HEK293 (cell line): Measurements from ENCODE around the gene ADAMTS17.

Source experiments
- CTCF ChIA-PET: fragments of 350-600 bp; formaldehyde crosslinking; extraction: SDS; loops from one replicate; lab custom pipeline; 2021; ENCODE audit warnings: antibody characterized with exemption; lab: Yijun Ruan, JAX
- POLR2A ChIA-PET: fragments of 300-600 bp; formaldehyde crosslinking; extraction: SDS; loops from one replicate; lab custom pipeline; 2020; ENCODE audit warnings: antibody characterized with exemption, inconsistent platforms; lab: Yijun Ruan, JAX
- H3K27ac ChIP-seq: fragments of 200-500 bp; sonication (Bioruptor generic); 2 replicates; pipeline ENCODE4 v1.5.1; 2014; ENCODE audit warnings: low read depth, low read length, control low read depth, inconsistent platforms; ENCODE audit errors: extremely low read depth
- H3K36me3 ChIP-seq, 2 experiments: fragments of 200-500 bp in 1 of 2; sonication (Bioruptor generic) in 1 of 2; 1 replicate in 1 of 2; 2 replicates in 1 of 2; pipeline ENCODE4 v1.5.1; 2014 to 2017; ENCODE audit warnings: inconsistent platforms in 2 of 2, low read length in 2 of 2; ENCODE audit not compliant: control insufficient read depth in 2 of 2, insufficient read depth in 1 of 2
- H3K4me1 ChIP-seq: fragments of 200-500 bp; sonication (Bioruptor generic); 2 replicates; pipeline ENCODE4 v1.5.1; 2014; ENCODE audit warnings: mild to moderate bottlenecking, low read length, inconsistent platforms; ENCODE audit not compliant: control insufficient read depth, insufficient read depth
- H3K4me3 ChIP-seq: 2 replicates; pipeline ENCODE4 v1.5.1; 2011; ENCODE audit warnings: low read depth, mild to moderate bottlenecking, control low read depth, low read length, moderate library complexity
- H3K9me3 ChIP-seq: fragments of 200-500 bp; sonication (Bioruptor generic); 2 replicates; pipeline ENCODE4 v1.5.1; 2014; ENCODE audit warnings: low read depth, low read length, inconsistent platforms; ENCODE audit not compliant: control insufficient read depth, insufficient read depth
- AEBP2 ChIP-seq: fragments of 450-650 bp; formaldehyde crosslinking; IDR thresholded peaks from 2 replicates; pipeline ENCODE4 v1.5.1; 2016; ENCODE audit warnings: missing biosample characterization, missing genetic modification characterization, borderline replicate concordance
- BCL11B ChIP-seq: fragments of 450-650 bp; formaldehyde crosslinking; IDR thresholded peaks from 2 replicates; pipeline ENCODE4 v1.5.1; 2016; ENCODE audit warnings: low read depth, missing biosample characterization, missing genetic modification characterization
- GLI2 ChIP-seq: fragments of 450-650 bp; formaldehyde crosslinking; IDR thresholded peaks from 2 replicates; pipeline ENCODE4; 2017; ENCODE audit warnings: missing biosample characterization, missing genetic modification characterization, low read depth, borderline replicate concordance
- IKZF3 ChIP-seq: fragments of 450-650 bp; IDR thresholded peaks from 2 replicates; pipeline ENCODE4 v1.5.0; 2018; ENCODE audit warnings: missing biosample characterization, mild to moderate bottlenecking, missing genetic modification characterization, moderate library complexity
- KLF17 ChIP-seq: fragments of 450-650 bp; formaldehyde crosslinking; IDR thresholded peaks from 2 replicates; pipeline ENCODE4 v1.5.1; 2016; ENCODE audit warnings: missing biosample characterization, missing genetic modification characterization
- PRDM6 ChIP-seq: fragments of 450-650 bp; formaldehyde crosslinking; IDR thresholded peaks from 2 replicates; pipeline ENCODE4 v1.5.1; 2017; ENCODE audit warnings: missing biosample characterization, missing genetic modification characterization
- SCRT2 ChIP-seq: fragments of 450-650 bp; formaldehyde crosslinking; IDR thresholded peaks from 2 replicates; pipeline ENCODE4 v1.5.1; 2016; ENCODE audit warnings: missing biosample characterization, missing genetic modification characterization
- YY2 ChIP-seq: fragments of 450-650 bp; formaldehyde crosslinking; IDR thresholded peaks from 2 replicates; pipeline ENCODE4 v1.5.1; 2016; ENCODE audit warnings: missing biosample characterization, missing genetic modification characterization
- ZBTB17 ChIP-seq: fragments of 450-650 bp; formaldehyde crosslinking; IDR thresholded peaks from 2 replicates; pipeline ENCODE4 v1.5.1; 2016; ENCODE audit warnings: missing biosample characterization, missing genetic modification characterization
- ZBTB20 ChIP-seq: fragments of 450-650 bp; formaldehyde crosslinking; IDR thresholded peaks from 2 replicates; pipeline ENCODE4 v1.5.1; 2016; ENCODE audit warnings: missing biosample characterization, missing genetic modification characterization
- ZEB2 ChIP-seq: fragments of 450-650 bp; formaldehyde crosslinking; IDR thresholded peaks from 2 replicates; pipeline ENCODE4 v1.5.1; 2016; ENCODE audit warnings: missing biosample characterization, missing genetic modification characterization
- ZNF148 ChIP-seq: fragments of 450-650 bp; formaldehyde crosslinking; IDR thresholded peaks from 2 replicates; pipeline ENCODE4 v1.5.0; 2017; ENCODE audit warnings: missing biosample characterization, missing genetic modification characterization, borderline replicate concordance
- ZNF169 ChIP-seq: fragments of 450-650 bp; formaldehyde crosslinking; IDR thresholded peaks from 2 replicates; pipeline ENCODE4 v1.5.1; 2016; ENCODE audit warnings: missing biosample characterization, missing genetic modification characterization
- ZNF221 ChIP-seq: fragments of 450-650 bp; formaldehyde crosslinking; IDR thresholded peaks from 2 replicates; pipeline ENCODE4 v1.5.1; 2017; ENCODE audit warnings: missing biosample characterization, missing genetic modification characterization, borderline replicate concordance
- ZNF280C ChIP-seq: fragments of 450-650 bp; formaldehyde crosslinking; IDR thresholded peaks from 2 replicates; pipeline ENCODE4 v1.5.1; 2016; ENCODE audit warnings: missing biosample characterization, missing genetic modification characterization
- ZNF311 ChIP-seq: fragments of 450-650 bp; formaldehyde crosslinking; IDR thresholded peaks from 2 replicates; pipeline ENCODE4 v1.5.1; 2017; ENCODE audit warnings: missing biosample characterization, missing genetic modification characterization, borderline replicate concordance
- ZNF391 ChIP-seq: fragments of 450-650 bp; formaldehyde crosslinking; IDR thresholded peaks from 2 replicates; pipeline ENCODE4 v1.5.1; 2016; ENCODE audit warnings: low read depth, missing biosample characterization, missing genetic modification characterization, borderline replicate concordance
- ZNF610 ChIP-seq: fragments of 450-650 bp; formaldehyde crosslinking; IDR thresholded peaks from 2 replicates; pipeline ENCODE4 v1.5.1; 2016; ENCODE audit warnings: missing biosample characterization, missing genetic modification characterization, borderline replicate concordance
- ZNF654 ChIP-seq: fragments of 450-650 bp; formaldehyde crosslinking; IDR thresholded peaks from 2 replicates; pipeline ENCODE4 v1.5.1; 2016; ENCODE audit warnings: low read depth, missing biosample characterization, missing genetic modification characterization
- ZNF692 ChIP-seq: fragments of 450-650 bp; formaldehyde crosslinking; IDR thresholded peaks from 2 replicates; pipeline ENCODE4 v1.5.1; 2016; ENCODE audit warnings: missing biosample characterization, missing genetic modification characterization

Gene ADAMTS17

GRCh38 chr15:99986297-99987118 is 355.3 kb downstream of the ADAMTS17 start:
- CTCF ChIA-PET, result interaction anchor here (1.2 kb wide), 1 partner anchor 363 kb away, joined by 4 read pairs; no protein-coding TSS in a partner anchor
- no peaks in the 10 kb centered on the region for H3K9me3 ChIP-seq
- H3K4me1 ChIP-seq, result no peaks in the 10 kb centered on the region
- POLR2A ChIA-PET, result no interaction called here
- H3K27ac ChIP-seq, result no peak overlapping the region
- H3K4me3 ChIP-seq, result no peak overlapping the region
- no peaks in the 10 kb centered on the region for H3K36me3 ChIP-seq
- no peak for TF ChIP-seq ZNF221 (tag by site-specific recombination)
- no peak for TF ChIP-seq AEBP2 (tag by site-specific recombination)

- no peak overlapping the region for H3K4me3 ChIP-seq
- no peaks in the 10 kb centered on the region for H3K4me1 ChIP-seq
- POLR2A ChIA-PET, result no interaction called here
- H3K27ac ChIP-seq, result no peak overlapping the region
- no peaks in the 10 kb centered on the region for H3K36me3 ChIP-seq
- H3K9me3 ChIP-seq, result no peaks in the 10 kb centered on the region
- CTCF ChIA-PET, result interaction anchor here (1.2 kb wide), 1 partner anchor 364 kb away, joined by 4 read pairs; no protein-coding TSS in a partner anchor
- TF ChIP-seq ZBTB20 (tag by site-specific recombination), result no peak
- TF ChIP-seq GLI2 (tag by site-specific recombination), result no peak
- no peak for TF ChIP-seq KLF17 (tag by site-specific recombination)
- no peak for TF ChIP-seq YY2
- no peak for TF ChIP-seq ZNF391 (tag by site-specific recombination)
- TF ChIP-seq IKZF3 (tag by site-specific recombination), result no peak
- TF ChIP-seq PRDM6 (tag by site-specific recombination), result no peak
- TF ChIP-seq ZNF311 (tag by site-specific recombination), result no peak
- TF ChIP-seq ZNF610 (tag by site-specific recombination), result no peak
- TF ChIP-seq ZNF280C (tag by site-specific recombination), result no peak
- TF ChIP-seq ZNF148, result no peak
- TF ChIP-seq BCL11B (tag by site-specific recombination), result no peak
- no peak for TF ChIP-seq ZNF169 (tag by site-specific recombination)
- TF ChIP-seq ZBTB17, result no peak
- TF ChIP-seq SCRT2, result no peak
- TF ChIP-seq ZNF654 (tag by site-specific recombination), result no peak
- TF ChIP-seq ZEB2 (tag by site-specific recombination), result no peak
- TF ChIP-seq ZNF692, result no peak
These were observed 355.9 kb downstream of the ADAMTS17 start for GRCh38 chr15:99985878-99986277.
